Kidney (tissue), 14 donors: ENCODE results near the gene NDST1. TPM values are rescaled to one million over a fixed set of nuclear protein-coding genes. Genes with fewer than 3 reads are reported as not detected.

Experiments used
- DNase-seq, 5 donors: peaks; one replicate each; pipeline ENCODE4 v3.0.0-alpha.2; 2013 to 2020
- FAIRE-seq: peaks from 2 replicates; lab custom pipeline; 2012; peaks lifted over from hg19 to GRCh38; lab: Jason Lieb, UNC
- H3K27ac ChIP-seq, 2 donors: one replicate each; pipeline ENCODE4 v1.7.0; 2013; ENCODE audit warnings: low read depth in 2 of 2, low read length in 2 of 2, inconsistent platforms in 1 of 2
- H3K27me3 ChIP-seq: one replicate; pipeline ENCODE4 v1.7.1; 2013; ENCODE audit warnings: low read length, inconsistent platforms; ENCODE audit not compliant: control insufficient read depth, insufficient read depth
- H3K36me3 ChIP-seq, 3 donors: one replicate each; pipeline versions ENCODE4 v1.7.0 to v1.7.1; 2013; ENCODE audit warnings: low read length in 3 of 3, control low read depth in 1 of 3, inconsistent platforms in 1 of 3; ENCODE audit not compliant: insufficient read depth in 3 of 3, control insufficient read depth in 2 of 3
- H3K4me1 ChIP-seq, 3 donors: one replicate each; pipeline versions ENCODE4 v1.7.0 to v1.7.1; 2013; ENCODE audit warnings: low read length in 3 of 3, inconsistent platforms in 1 of 3, low read depth in 1 of 3; ENCODE audit not compliant: control insufficient read depth in 2 of 3, insufficient read depth in 2 of 3
- H3K4me3 ChIP-seq, 3 donors: one replicate each; pipeline versions ENCODE4 v1.7.0 to v1.8.1; 2013; ENCODE audit warnings: low read length in 3 of 3, control low read depth in 1 of 3, inconsistent platforms in 1 of 3
- H3K9ac ChIP-seq, 3 donors: one replicate each; pipeline versions ENCODE4 v1.7.0 to v1.7.1; 2013; ENCODE audit warnings: low read length in 3 of 3, control low read depth in 1 of 3, inconsistent platforms in 1 of 3
- H3K9me3 ChIP-seq, 3 donors: one replicate each; pipeline versions ENCODE4 v1.7.0 to v1.7.1; 2013; ENCODE audit warnings: low read length in 3 of 3, control low read depth in 1 of 3, inconsistent platforms in 1 of 3; ENCODE audit not compliant: control insufficient read depth in 2 of 3, insufficient read depth in 1 of 3
- intact Hi-C: fragments of 100-400 bp; cut with DNase I; formaldehyde crosslinking; loops from one replicate; pipeline ENCODE4 v1.11.1; 2022
- polyA plus RNA-seq: library from polyadenylated mRNA; stranded (reverse); fragments of 350-450 nt; fragmentation: Illumina TruSeq; extraction: RNeasy Lipid Tissue Mini Kit (QIAGEN cat#74804); gene quantifications from one replicate; pipeline ENCODE4 v1.2.3, GENCODE V29; 2014; ENCODE audit warnings: low read depth, low replicate concordance; ENCODE audit not compliant: insufficient read depth
- total RNA-seq: library from RNA; stranded (reverse); fragmentation: NEBNext Ultra II Directional; extraction: Animal tissue kit (Norgen Biotek cat#: 25700); gene quantifications from one replicate; pipeline ENCODE4 v1.2.1, GENCODE V29; 2021
- TF ChIP-seq, protein P1 (sequence below): IDR thresholded peaks from 3 replicates; pipeline ENCODE4 v1.5.1; 2012; ENCODE audit warnings: mild to moderate bottlenecking, moderate library complexity, borderline replicate concordance; ENCODE audit not compliant: insufficient read depth; ENCODE audit errors: extremely low read depth
- donor health status: control.
- donor health status: control.
- donor health status: control.
- donor health status: control.
- donor health status: control.
- donor health status: DM: yes; HTN: yes; CAD: no.
- donor health status: Normal renal cell carcinoma (clear cell type).

NDST1 gene
- total and polyA plus RNA-seq, 2 donors from 2014 or later: 11.7 to 60.7 TPM

DNA sequence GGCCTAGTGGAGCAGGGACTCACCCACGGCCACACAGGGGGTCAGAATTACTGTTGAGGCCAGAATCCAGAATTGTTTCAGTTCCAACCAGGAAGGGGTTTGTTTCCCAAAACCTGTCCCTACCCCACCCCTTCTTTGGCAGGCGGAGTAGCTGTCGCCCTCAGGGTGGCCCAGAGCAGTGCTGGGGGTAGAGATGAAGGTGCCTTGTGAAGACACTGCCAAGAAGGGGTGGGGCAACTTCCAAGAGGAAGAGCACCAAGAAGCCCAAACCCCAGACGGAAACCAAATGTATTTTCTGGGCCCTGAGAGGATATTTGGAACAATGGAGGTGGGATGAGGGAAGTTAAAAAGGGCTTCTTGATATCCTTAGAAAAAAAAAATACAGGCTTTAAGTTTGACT lies 11.4 kb upstream of the NDST1 start:
- intact Hi-C loops: no loop called here
- FAIRE-seq: no peak
- peak overlapping the region in 1 of 2 donors; percentile 48 for H3K27ac ChIP-seq

DNA sequence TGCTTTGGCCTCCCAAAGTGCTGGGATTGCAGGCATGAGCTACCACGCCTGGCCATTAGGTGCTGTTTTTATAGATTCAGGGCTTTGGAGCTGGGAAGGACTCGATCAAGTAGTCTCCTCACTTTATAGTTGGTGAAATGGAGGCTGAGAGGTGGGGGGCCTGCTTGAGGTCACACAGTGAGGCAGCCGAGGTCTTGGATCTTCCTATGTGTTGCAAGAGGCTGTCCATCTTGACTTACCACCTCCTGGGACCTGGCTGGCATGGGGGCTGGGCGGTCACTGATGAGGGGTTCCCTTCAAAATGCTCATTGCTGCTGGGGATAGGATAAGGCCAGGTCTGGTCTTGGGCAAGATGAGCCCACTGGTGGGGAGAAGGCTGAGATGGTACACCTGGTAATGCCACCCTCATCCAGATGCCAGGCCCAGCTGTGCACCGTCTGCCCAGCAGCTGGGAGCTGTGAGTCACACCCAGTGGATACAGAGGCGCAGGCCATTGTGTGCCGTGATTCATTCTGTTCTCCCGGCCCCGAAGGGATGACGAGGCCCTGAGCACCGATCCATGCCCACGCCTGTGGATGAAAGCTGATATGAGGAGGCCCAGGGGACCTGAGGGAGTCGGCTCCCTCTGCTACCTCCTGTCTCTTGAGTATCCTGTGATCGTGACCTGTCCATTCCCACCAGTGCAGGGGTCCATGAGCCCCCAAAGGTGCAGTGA lies 10.5 kb upstream of the NDST1 start:
- FAIRE-seq (no peak), DNase-seq (peak; percentile 86 to 90 (median 87))
- Histone ChIP-seq H3K27me3 (no peaks in the 10 kb centered on the region), H3K9ac (no peak overlapping the region), H3K9me3 (no peaks in the 10 kb centered on the region), H3K27ac (peak overlapping the region; percentile 9 to 74), H3K4me1 (peaks cover 0 to 42% (median 35%) of the 10 kb centered on the region in 3 donors), H3K4me3 (no peak overlapping the region), H3K36me3 (peaks cover 0 to 4% (median 4%) of the 10 kb centered on the region in 3 donors)
- intact Hi-C loops: no loop called here
- TF ChIP-seq, protein P1, sequence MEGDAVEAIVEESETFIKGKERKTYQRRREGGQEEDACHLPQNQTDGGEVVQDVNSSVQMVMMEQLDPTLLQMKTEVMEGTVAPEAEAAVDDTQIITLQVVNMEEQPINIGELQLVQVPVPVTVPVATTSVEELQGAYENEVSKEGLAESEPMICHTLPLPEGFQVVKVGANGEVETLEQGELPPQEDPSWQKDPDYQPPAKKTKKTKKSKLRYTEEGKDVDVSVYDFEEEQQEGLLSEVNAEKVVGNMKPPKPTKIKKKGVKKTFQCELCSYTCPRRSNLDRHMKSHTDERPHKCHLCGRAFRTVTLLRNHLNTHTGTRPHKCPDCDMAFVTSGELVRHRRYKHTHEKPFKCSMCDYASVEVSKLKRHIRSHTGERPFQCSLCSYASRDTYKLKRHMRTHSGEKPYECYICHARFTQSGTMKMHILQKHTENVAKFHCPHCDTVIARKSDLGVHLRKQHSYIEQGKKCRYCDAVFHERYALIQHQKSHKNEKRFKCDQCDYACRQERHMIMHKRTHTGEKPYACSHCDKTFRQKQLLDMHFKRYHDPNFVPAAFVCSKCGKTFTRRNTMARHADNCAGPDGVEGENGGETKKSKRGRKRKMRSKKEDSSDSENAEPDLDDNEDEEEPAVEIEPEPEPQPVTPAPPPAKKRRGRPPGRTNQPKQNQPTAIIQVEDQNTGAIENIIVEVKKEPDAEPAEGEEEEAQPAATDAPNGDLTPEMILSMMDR: no peak

More for the DNA sequence above, 11.4 kb upstream of the NDST1 start:
- peaks cover 0 to 46% (median 35%) of the 10 kb centered on the region in 3 donors for H3K4me1 ChIP-seq
- no peak for DNase-seq
- no peak overlapping the region for H3K9ac ChIP-seq
- H3K4me3 ChIP-seq: no peak overlapping the region
- no peaks in the 10 kb centered on the region for H3K9me3 ChIP-seq
- TF ChIP-seq, protein P1: no peak
- H3K27me3 ChIP-seq: no peaks in the 10 kb centered on the region
- peaks cover 0 to 6% (median 6%) of the 10 kb centered on the region in 3 donors for H3K36me3 ChIP-seq

DNA sequence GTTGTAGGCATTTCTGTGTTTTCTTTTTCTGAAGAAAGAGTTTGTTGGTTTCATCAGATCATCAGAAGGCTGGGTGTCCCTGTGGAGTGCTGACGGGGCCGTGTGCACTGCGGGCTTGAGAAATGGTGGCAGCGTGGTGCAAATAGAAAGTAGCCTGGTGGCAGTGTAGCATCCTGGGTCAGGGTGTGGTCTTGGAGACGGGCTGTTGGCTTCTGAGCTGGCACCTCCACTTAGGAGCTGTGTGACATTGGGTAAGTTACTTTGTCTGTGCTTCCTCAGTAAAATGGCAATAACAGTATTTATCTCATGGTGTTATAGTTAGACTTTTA lies 10.0 kb upstream of the NDST1 start:
- TF ChIP-seq, protein P1: no peak
- no peak overlapping the region for H3K4me3 ChIP-seq
- H3K4me1 ChIP-seq: peaks cover 0 to 38% (median 35%) of the 10 kb centered on the region in 3 donors

More for the DNA sequence above, 10.0 kb upstream of the NDST1 start:
- intact Hi-C loops: no loop called here
- FAIRE-seq (no peak), DNase-seq (no peak)
- Histone ChIP-seq H3K36me3 (peaks cover 0 to 4% (median 0%) of the 10 kb centered on the region in 3 donors), H3K9ac (no peak overlapping the region), H3K9me3 (no peaks in the 10 kb centered on the region), H3K27me3 (no peaks in the 10 kb centered on the region), H3K27ac (peak overlapping the region in 1 of 2 donors; percentile 9)
